K562 (cell line): ENCODE results near the gene LYRM1. TPM values are rescaled to one million over a fixed set of nuclear protein-coding genes. Genes with fewer than 3 reads are reported as not detected.
A peak's percentile ranks its signal among the peaks of the same experiment; 100 is the strongest.

Experiments used
- CHD7 ChIP-seq: fragments of 200-600 bp; sonication (generic); IDR thresholded peaks from one replicate; pipeline ENCODE4 v1.6.1; 2012; ENCODE audit warnings: mild to moderate bottlenecking, low read depth, low read length, inconsistent platforms
- FOXO4 ChIP-seq: fragments of 450-650 bp; formaldehyde crosslinking; IDR thresholded peaks from 2 replicates; pipeline ENCODE4 v1.4.0; 2020; ENCODE audit warnings: mild to moderate bottlenecking, moderate library complexity
- HES1 ChIP-seq: fragments of 450-650 bp; IDR thresholded peaks from 2 replicates; pipeline ENCODE4 v1.6.1; 2016; ENCODE audit warnings: low read depth, mild to moderate bottlenecking, moderate library complexity
- polyA plus RNA-seq, 8 experiments: library from polyadenylated mRNA; depleted of rRNA in 4 of 8; stranded (reverse) in 5 of 8; unstranded in 3 of 8; fragments of >200 nt; fragmentation: Nextera tagmentation in 2 of 8; fragmentation: Illumina TruSeq in 1 of 8; extraction: Ambion mirVana in 2 of 8; extraction: Trizol in 1 of 8; gene quantifications; 2 replicates each; pipeline versions ENCODE4 v1.2.1 to v1.2.3, GENCODE V29; 2011 to 2014; ENCODE audit warnings: inconsistent platforms in 1 of 8, missing spikeins in 1 of 8
- total RNA-seq, 7 experiments: library from RNA; depleted of rRNA in 6 of 7; stranded (reverse); fragments of >200 nt in 6 of 7; fragmentation: Illumina TruSeq in 2 of 7; extraction: Trizol in 2 of 7; gene quantifications; 2 replicates each; pipeline versions ENCODE4 v1.2.1 to v1.2.3, GENCODE V29; 2011 to 2021; ENCODE audit warnings: low replicate concordance in 1 of 7

Gene LYRM1
- total and polyA plus RNA-seq, 9 of the 15 experiments (the other 6 are each of a cell fraction or from before 2014, with no cell fraction given) = 17.5 to 44.1 (median 32.7) TPM

GRCh38 chr16:20871941-20872815, 28.4 kb upstream of the LYRM1 start (continued):
- no peak for TF ChIP-seq CHD7
- no peak for TF ChIP-seq FOXO4 (CRISPR knock-in tag)
- 0 out of 2 replicates have a peak, but pooled peaks have one; percentile 39 for TF ChIP-seq HES1
